Measurements from ENCODE around the gene TRNT1. TPM values are rescaled to one million over a fixed set of nuclear protein-coding genes. Genes with fewer than 3 reads are reported as not detected.
A peak's percentile ranks its signal among the peaks of the same experiment; 100 is the strongest.

Gene TRNT1
- total RNA-seq, 6 experiments from 2014 or later: 13.2 to 22.5 (median 18.0) TPM

GRCh38 chr3:3177861-3178497 lies 51.2 kb downstream of the TRNT1 start:
- H3K27me3 Mint-ChIP-seq (ENCODE audit: insufficient read depth): no peaks in the 10 kb centered on the region
- H3K4me3 Mint-ChIP-seq: peak overlapping the region; percentile 91
- H3K4me1 Mint-ChIP-seq (ENCODE audit: low read depth): peaks cover 25% of the 10 kb centered on the region
- no peaks in the 10 kb centered on the region for H3K9me3 Mint-ChIP-seq
- no peaks in the 10 kb centered on the region for H3K36me3 Mint-ChIP-seq (ENCODE audit: low read depth)
- no peak for DNase-seq
- TF ChIP-seq CTCF (IDR thresholded peaks at IDR 0.05): no peak
- H3K27ac Mint-ChIP-seq: peak overlapping the region; percentile 51; the same call in 1 of the 2 replicates

- Mint-ChIP-seq H3K4me1 (ENCODE audit: low read depth) (peaks cover 25% of the 10 kb centered on the region), H3K9me3 (no peaks in the 10 kb centered on the region), H3K27ac (peak overlapping the region; percentile 48), H3K4me3 (peak overlapping the region; percentile 91), H3K36me3 (ENCODE audit: low read depth) (no peaks in the 10 kb centered on the region), H3K27me3 (ENCODE audit: insufficient read depth) (no peaks in the 10 kb centered on the region)
- no peak for TF ChIP-seq CTCF (IDR thresholded peaks at IDR 0.05)
- DNase-seq: no peak
Observed at GRCh38 chr3:3178498-3179328, 52.0 kb downstream of the TRNT1 start.

- Mint-ChIP-seq H3K4me3 (peak within 1 kb of the TSS; percentile 91), H3K27ac (peak within 1 kb of the TSS; percentile 48), H3K4me1 (ENCODE audit: low read depth) (peaks cover 25% of the 10 kb centered on the region), H3K9me3 (no peaks in the 10 kb centered on the region), H3K36me3 (ENCODE audit: low read depth) (no peaks in the 10 kb centered on the region), H3K27me3 (ENCODE audit: insufficient read depth) (no peaks in the 10 kb centered on the region)
- peak; percentile 77 for DNase-seq
- peak; percentile 99 for TF ChIP-seq CTCF (IDR thresholded peaks at IDR 0.05)
Observed at GRCh38 chr3:3179407-3180094, 52.8 kb downstream of the TRNT1 start, which contains the start of gene CRBN. CRBN (minus strand) TSS chr3:3179691; CDS start chr3:3179687, 4 bp downstream.

DNA sequence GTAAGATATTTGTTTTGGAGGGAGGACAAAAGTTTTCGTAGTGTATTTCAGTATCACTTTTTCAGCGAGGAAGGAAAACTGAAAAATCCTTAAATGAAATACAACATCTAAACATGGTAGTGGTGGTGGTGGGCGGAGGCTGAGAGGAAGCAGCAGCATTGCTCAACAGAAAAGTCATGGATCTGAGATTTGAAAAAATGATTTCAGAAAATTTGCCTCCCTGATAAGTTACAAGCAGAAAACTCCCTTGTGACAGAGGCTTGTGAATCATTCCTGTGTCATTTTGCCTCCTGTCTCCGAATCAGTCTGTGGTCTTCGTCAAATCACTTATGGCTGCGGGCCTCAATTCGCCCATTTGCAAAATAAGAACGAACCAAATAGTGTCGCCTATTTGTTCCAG lies 53.7 kb downstream of the TRNT1 start:
- H3K4me1 Mint-ChIP-seq (ENCODE audit: low read depth): peaks cover 25% of the 10 kb centered on the region
- H3K27ac Mint-ChIP-seq: no peak overlapping the region
- no peak for DNase-seq
- no peaks in the 10 kb centered on the region for H3K36me3 Mint-ChIP-seq (ENCODE audit: low read depth)
- no peak overlapping the region for H3K4me3 Mint-ChIP-seq
- peaks cover 2% of the 10 kb centered on the region; the same call in 1 of the 2 replicates for H3K27me3 Mint-ChIP-seq (ENCODE audit: insufficient read depth)
- no peak for TF ChIP-seq CTCF (IDR thresholded peaks at IDR 0.05)
- H3K9me3 Mint-ChIP-seq: no peaks in the 10 kb centered on the region

- peaks cover 8% of the 10 kb centered on the region; the same call in 1 of the 2 replicates for H3K4me1 Mint-ChIP-seq (ENCODE audit: low read depth)
- no peak for DNase-seq
- H3K27me3 Mint-ChIP-seq (ENCODE audit: insufficient read depth): peaks cover 7% of the 10 kb centered on the region
- no peak for TF ChIP-seq CTCF (IDR thresholded peaks at IDR 0.05)
- H3K27ac Mint-ChIP-seq: no peak overlapping the region
- no peaks in the 10 kb centered on the region for H3K36me3 Mint-ChIP-seq (ENCODE audit: low read depth)
- no peaks in the 10 kb centered on the region for H3K9me3 Mint-ChIP-seq
- H3K4me3 Mint-ChIP-seq: no peak overlapping the region
Observed at GRCh38 chr3:3184876-3185275, 58.1 kb downstream of the TRNT1 start.
